Measurements from ENCODE around the gene CCDC192.

DNA sequence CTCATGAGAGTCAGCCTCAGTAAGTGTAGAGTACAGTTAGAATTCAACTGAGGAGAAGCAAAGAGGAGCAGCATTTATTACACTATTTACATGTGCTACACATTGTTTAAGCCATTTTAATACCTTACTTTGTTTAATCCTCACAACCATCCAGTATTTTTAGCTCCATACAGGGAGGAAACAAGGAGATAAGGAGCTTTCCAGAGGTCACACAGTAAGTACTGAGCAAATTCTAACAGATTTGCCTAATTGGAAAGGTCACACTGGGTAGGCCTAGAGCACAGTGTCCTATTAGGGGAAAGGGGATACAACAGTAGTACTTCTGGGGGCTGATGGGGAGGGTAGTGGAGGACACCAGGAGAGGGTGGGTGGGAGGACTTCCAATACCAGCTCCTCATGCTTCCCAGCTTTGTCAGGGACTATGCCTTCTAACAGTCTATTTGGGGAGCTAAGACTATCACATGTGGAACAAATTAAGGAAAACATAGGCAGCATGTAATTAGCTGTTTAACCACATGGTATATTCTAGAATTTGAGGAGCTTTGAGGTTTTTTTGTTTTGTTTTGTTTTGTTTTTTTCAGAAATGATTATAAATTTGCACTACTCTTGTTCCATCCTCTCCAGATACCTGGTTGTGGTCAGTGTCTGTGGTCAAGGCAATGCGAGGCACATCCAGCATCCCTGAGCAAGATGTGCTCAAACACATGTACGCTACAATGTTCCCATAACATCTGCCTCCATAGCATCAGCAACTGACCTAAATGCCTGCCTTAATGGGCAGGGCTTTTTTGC lies 284.4 kb downstream of the CCDC192 start:
- TF ChIP-seq, protein P1, sequence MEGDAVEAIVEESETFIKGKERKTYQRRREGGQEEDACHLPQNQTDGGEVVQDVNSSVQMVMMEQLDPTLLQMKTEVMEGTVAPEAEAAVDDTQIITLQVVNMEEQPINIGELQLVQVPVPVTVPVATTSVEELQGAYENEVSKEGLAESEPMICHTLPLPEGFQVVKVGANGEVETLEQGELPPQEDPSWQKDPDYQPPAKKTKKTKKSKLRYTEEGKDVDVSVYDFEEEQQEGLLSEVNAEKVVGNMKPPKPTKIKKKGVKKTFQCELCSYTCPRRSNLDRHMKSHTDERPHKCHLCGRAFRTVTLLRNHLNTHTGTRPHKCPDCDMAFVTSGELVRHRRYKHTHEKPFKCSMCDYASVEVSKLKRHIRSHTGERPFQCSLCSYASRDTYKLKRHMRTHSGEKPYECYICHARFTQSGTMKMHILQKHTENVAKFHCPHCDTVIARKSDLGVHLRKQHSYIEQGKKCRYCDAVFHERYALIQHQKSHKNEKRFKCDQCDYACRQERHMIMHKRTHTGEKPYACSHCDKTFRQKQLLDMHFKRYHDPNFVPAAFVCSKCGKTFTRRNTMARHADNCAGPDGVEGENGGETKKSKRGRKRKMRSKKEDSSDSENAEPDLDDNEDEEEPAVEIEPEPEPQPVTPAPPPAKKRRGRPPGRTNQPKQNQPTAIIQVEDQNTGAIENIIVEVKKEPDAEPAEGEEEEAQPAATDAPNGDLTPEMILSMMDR (IDR thresholded peaks at IDR 0.05) = no peak
- TF ChIP-seq POLR2AphosphoS5 (IDR thresholded peaks at IDR 0.05) = no peak
